GM23338 (cell line): Measurements from ENCODE around the gene RASGRP1. TPM values are rescaled to one million over a fixed set of nuclear protein-coding genes. Genes with fewer than 3 reads are reported as not detected.

Source experiments
- ATAC-seq: fragments of 200-7000 bp; cut with Tn5 transposase; 3 replicates; pipeline ENCODE4 v1.9.1; 2020
- DNase-seq: peaks from one replicate; pipeline ENCODE4 v3.0.0-alpha.2; 2015; ENCODE audit warnings: low spot score
- H2AFZ ChIP-seq: fragments of 200-600 bp; sonication (generic); 2 replicates; pipeline ENCODE4 v1.8.0; 2016; ENCODE audit warnings: antibody characterized with exemption, mild to moderate bottlenecking, moderate library complexity
- H3F3A ChIP-seq: fragments of 200-600 bp; sonication (generic); replicated peaks from 2 replicates; pipeline ENCODE4 v1.8.0; 2017; ENCODE audit warnings: antibody characterized with exemption, mixed run types, low read depth
- H3K27ac ChIP-seq: fragments of 200-600 bp; sonication (generic); 2 replicates; pipeline ENCODE4 v1.6.1; 2016; ENCODE audit warnings: low read depth
- H3K27me3 ChIP-seq: fragments of 200-600 bp; sonication (generic); 2 replicates; pipeline ENCODE4 v1.8.0; 2016; ENCODE audit warnings: mild to moderate bottlenecking, mixed run types, moderate library complexity; ENCODE audit not compliant: insufficient read depth
- H3K36me3 ChIP-seq: fragments of 200-600 bp; sonication (generic); 2 replicates; pipeline ENCODE4 v1.8.0; 2016; ENCODE audit warnings: mild to moderate bottlenecking; ENCODE audit not compliant: insufficient read depth
- H3K4me1 ChIP-seq: fragments of 200-600 bp; sonication (generic); 2 replicates; pipeline ENCODE4 v1.8.0; 2016; ENCODE audit warnings: mild to moderate bottlenecking, moderate library complexity; ENCODE audit not compliant: insufficient read depth
- H3K4me2 ChIP-seq: fragments of 200-600 bp; sonication (generic); 2 replicates; pipeline ENCODE4 v1.7.1; 2017; ENCODE audit warnings: mixed run types
- H3K4me3 ChIP-seq: fragments of 200-600 bp; sonication (generic); 2 replicates; pipeline ENCODE4 v1.6.1; 2016; ENCODE audit warnings: mixed run types
- H3K79me2 ChIP-seq: fragments of 200-600 bp; sonication (generic); replicated peaks from 2 replicates; pipeline ENCODE4 v1.8.0; 2017; ENCODE audit warnings: mild to moderate bottlenecking; ENCODE audit not compliant: insufficient read depth
- H3K9me2 ChIP-seq: fragments of 200-600 bp; sonication (generic); 2 replicates; pipeline ENCODE4 v1.8.0; 2017; ENCODE audit not compliant: insufficient read depth
- H4K20me1 ChIP-seq: fragments of 200-600 bp; sonication (generic); replicated peaks from 2 replicates; pipeline ENCODE4 v1.8.0; 2017; ENCODE audit warnings: mild to moderate bottlenecking; ENCODE audit not compliant: insufficient read depth
- H3K27ac Mint-ChIP-seq: 2 replicates; pipeline ENCODE4 v1.8.0; 2020; ENCODE audit warnings: inconsistent platforms, mild to moderate bottlenecking, moderate library complexity, mixed read lengths
- H3K27me3 Mint-ChIP-seq: 3 replicates; pipeline ENCODE4 v1.8.0; 2022; ENCODE audit warnings: low read depth, mild to moderate bottlenecking, moderate library complexity, mixed read lengths, inconsistent platforms; ENCODE audit not compliant: insufficient read depth, poor library complexity
- H3K36me3 Mint-ChIP-seq: 3 replicates; pipeline ENCODE4 v1.8.0; 2021; ENCODE audit warnings: low read depth, mild to moderate bottlenecking, inconsistent platforms, moderate library complexity, mixed read lengths
- H3K4me1 Mint-ChIP-seq: 3 replicates; pipeline ENCODE4 v1.8.0; 2020; ENCODE audit warnings: mild to moderate bottlenecking, inconsistent platforms, mixed read lengths
- H3K4me3 Mint-ChIP-seq: 3 replicates; pipeline ENCODE4 v1.8.0; 2021; ENCODE audit warnings: moderate library complexity, mild to moderate bottlenecking, inconsistent platforms, mixed read lengths
- H3K9me3 Mint-ChIP-seq: 3 replicates; pipeline ENCODE4 v1.8.0; 2020; ENCODE audit warnings: moderate library complexity, mild to moderate bottlenecking, inconsistent platforms, mixed read lengths
- CREB1 ChIP-seq: fragments of 250-450 bp; sonication (Bioruptor Pico); IDR thresholded peaks from 2 replicates; pipeline ENCODE4 v1.5.0; 2020; ENCODE audit warnings: low read depth, mild to moderate bottlenecking, moderate library complexity
- EZH2phosphoT487 ChIP-seq: fragments of 200-600 bp; sonication (generic); IDR thresholded peaks from one replicate; pipeline ENCODE4 v1.8.1; 2018; ENCODE audit warnings: antibody characterized with exemption; ENCODE audit not compliant: unreplicated experiment
- POLR2AphosphoS5 ChIP-seq: IDR thresholded peaks from 2 replicates; pipeline ENCODE4 v1.6.1; 2016; ENCODE audit warnings: antibody characterized with exemption, low read depth
- STAT1 ChIP-seq: IDR thresholded peaks from one replicate; pipeline ENCODE4 v1.6.1; 2016; ENCODE audit warnings: antibody characterized with exemption; ENCODE audit not compliant: unreplicated experiment
- ZNF331 ChIP-seq: fragments of 250-450 bp; sonication (Bioruptor Pico); IDR thresholded peaks from 2 replicates; pipeline ENCODE4 v1.5.0; 2020; ENCODE audit warnings: low read depth, mild to moderate bottlenecking, moderate library complexity
- polyA plus RNA-seq: library from polyadenylated mRNA; unstranded; fragments of >200 nt; fragmentation: Nextera tagmentation; extraction: Ambion mirVana; gene quantifications from 2 replicates; pipeline ENCODE4 v1.2.1, GENCODE V29; 2016
- total RNA-seq: library from RNA; depleted of rRNA; stranded (reverse); fragments of >200 nt; shearing (Covaris generic); gene quantifications from 2 replicates; pipeline ENCODE4 v1.2.3, GENCODE V29; 2014
- TF ChIP-seq, protein P1 (sequence below): IDR thresholded peaks from one replicate; pipeline ENCODE4 v1.6.1; 2018; ENCODE audit warnings: antibody characterized with exemption; ENCODE audit not compliant: unreplicated experiment
- TF ChIP-seq, protein P2 (sequence below), 2 experiments: fragments of 200-600 bp in 1 of 2; sonication (generic) in 1 of 2; conservative IDR thresholded peaks; 2 replicates each; pipeline versions ENCODE4 v1.5.1 to v1.6.1; 2016 to 2017; ENCODE audit warnings: antibody characterized with exemption in 2 of 2, low read depth in 2 of 2, mild to moderate bottlenecking in 2 of 2, moderate library complexity in 1 of 2
- TF ChIP-seq, protein P3 (sequence below): fragments of 250-450 bp; sonication (Bioruptor Pico); IDR thresholded peaks from 2 replicates; pipeline ENCODE4 v1.5.0; 2020; ENCODE audit warnings: mild to moderate bottlenecking, moderate library complexity

The RASGRP1 gene
- total and polyA plus RNA-seq, 2 experiments from 2014 or later, result 1.1 to 1.2 TPM

DNA sequence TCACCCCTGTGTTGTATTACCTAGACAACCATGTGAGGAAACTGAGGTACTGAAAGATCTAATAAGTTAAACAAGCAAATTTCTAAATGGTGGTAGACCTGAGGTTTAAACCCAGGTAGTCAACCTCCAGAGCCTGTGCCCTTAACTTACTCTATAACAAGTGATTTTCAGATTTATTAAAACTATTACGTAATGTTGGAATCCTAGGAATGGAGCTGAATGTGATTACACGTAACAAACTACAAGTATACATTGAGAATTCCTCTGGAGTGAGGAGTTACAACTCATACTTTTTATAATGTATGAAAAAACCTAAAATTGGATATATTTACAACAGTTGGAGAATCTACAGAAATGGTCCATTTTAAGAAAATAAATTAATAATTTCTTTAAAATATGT lies 92.6 kb downstream of the RASGRP1 start (continued):
- TF ChIP-seq, protein P1, sequence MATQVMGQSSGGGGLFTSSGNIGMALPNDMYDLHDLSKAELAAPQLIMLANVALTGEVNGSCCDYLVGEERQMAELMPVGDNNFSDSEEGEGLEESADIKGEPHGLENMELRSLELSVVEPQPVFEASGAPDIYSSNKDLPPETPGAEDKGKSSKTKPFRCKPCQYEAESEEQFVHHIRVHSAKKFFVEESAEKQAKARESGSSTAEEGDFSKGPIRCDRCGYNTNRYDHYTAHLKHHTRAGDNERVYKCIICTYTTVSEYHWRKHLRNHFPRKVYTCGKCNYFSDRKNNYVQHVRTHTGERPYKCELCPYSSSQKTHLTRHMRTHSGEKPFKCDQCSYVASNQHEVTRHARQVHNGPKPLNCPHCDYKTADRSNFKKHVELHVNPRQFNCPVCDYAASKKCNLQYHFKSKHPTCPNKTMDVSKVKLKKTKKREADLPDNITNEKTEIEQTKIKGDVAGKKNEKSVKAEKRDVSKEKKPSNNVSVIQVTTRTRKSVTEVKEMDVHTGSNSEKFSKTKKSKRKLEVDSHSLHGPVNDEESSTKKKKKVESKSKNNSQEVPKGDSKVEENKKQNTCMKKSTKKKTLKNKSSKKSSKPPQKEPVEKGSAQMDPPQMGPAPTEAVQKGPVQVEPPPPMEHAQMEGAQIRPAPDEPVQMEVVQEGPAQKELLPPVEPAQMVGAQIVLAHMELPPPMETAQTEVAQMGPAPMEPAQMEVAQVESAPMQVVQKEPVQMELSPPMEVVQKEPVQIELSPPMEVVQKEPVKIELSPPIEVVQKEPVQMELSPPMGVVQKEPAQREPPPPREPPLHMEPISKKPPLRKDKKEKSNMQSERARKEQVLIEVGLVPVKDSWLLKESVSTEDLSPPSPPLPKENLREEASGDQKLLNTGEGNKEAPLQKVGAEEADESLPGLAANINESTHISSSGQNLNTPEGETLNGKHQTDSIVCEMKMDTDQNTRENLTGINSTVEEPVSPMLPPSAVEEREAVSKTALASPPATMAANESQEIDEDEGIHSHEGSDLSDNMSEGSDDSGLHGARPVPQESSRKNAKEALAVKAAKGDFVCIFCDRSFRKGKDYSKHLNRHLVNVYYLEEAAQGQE, result no peak
- no peak for TF ChIP-seq STAT1
- TF ChIP-seq ZNF331 (CRISPR knock-in tag), result no peak

DNA sequence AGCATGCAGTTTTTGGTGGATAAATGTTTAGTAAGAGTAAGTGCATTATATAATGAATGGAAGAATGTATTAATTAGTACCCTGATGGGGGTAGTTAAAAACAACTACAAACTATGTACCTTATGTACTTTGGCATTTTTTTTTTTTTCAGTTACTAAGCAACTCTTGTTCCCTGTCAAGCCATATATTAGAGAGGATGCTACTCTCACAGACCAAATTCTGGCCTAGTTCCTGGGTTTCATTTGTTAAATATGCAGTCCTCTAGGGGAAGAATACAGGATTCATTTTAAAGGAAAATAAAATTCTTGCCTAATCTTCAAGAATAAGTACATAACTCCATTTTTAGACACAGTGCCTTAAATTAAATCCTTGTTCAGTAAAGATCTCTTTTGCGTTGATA lies 93.8 kb downstream of the RASGRP1 start:
- Histone ChIP-seq H3K79me2 (0 out of 2 replicates have a peak, but pooled peaks cover 3% of the 10 kb centered on the region), H2AFZ (no peak overlapping the region), H3K27me3 (no peaks in the 10 kb centered on the region), H3K36me3 (no peaks in the 10 kb centered on the region; the same call in 1 of the 2 replicates), H3F3A (no peaks in the 10 kb centered on the region), H4K20me1 (no peaks in the 10 kb centered on the region), H3K9me2 (no peaks in the 10 kb centered on the region), H3K4me3 (no peak overlapping the region), H3K4me2 (no peak overlapping the region), H3K4me1 (no peaks in the 10 kb centered on the region), H3K27ac (no peak overlapping the region)
- peaks cover 1% of the 10 kb centered on the region for H3K27me3 Mint-ChIP-seq
- no peaks in the 10 kb centered on the region for H3K4me1 Mint-ChIP-seq
- no peak overlapping the region for H3K4me3 Mint-ChIP-seq
- peaks cover 18% of the 10 kb centered on the region for H3K36me3 Mint-ChIP-seq
- DNase-seq, result no peak
- ATAC-seq, result no peak
- H3K9me3 Mint-ChIP-seq, result no peaks in the 10 kb centered on the region
- no peak overlapping the region for H3K27ac Mint-ChIP-seq
- TF ChIP-seq ZNF331 (CRISPR knock-in tag) (no peak), POLR2AphosphoS5 (no peak), EZH2phosphoT487 (no peak), CREB1 (CRISPR knock-in tag) (no peak)
- TF ChIP-seq, protein P2, sequence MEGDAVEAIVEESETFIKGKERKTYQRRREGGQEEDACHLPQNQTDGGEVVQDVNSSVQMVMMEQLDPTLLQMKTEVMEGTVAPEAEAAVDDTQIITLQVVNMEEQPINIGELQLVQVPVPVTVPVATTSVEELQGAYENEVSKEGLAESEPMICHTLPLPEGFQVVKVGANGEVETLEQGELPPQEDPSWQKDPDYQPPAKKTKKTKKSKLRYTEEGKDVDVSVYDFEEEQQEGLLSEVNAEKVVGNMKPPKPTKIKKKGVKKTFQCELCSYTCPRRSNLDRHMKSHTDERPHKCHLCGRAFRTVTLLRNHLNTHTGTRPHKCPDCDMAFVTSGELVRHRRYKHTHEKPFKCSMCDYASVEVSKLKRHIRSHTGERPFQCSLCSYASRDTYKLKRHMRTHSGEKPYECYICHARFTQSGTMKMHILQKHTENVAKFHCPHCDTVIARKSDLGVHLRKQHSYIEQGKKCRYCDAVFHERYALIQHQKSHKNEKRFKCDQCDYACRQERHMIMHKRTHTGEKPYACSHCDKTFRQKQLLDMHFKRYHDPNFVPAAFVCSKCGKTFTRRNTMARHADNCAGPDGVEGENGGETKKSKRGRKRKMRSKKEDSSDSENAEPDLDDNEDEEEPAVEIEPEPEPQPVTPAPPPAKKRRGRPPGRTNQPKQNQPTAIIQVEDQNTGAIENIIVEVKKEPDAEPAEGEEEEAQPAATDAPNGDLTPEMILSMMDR (conservative IDR thresholded peaks at IDR 0.05; ENCODE audit: low read depth in 2 of 2), result no peak
- TF ChIP-seq, protein P3, sequence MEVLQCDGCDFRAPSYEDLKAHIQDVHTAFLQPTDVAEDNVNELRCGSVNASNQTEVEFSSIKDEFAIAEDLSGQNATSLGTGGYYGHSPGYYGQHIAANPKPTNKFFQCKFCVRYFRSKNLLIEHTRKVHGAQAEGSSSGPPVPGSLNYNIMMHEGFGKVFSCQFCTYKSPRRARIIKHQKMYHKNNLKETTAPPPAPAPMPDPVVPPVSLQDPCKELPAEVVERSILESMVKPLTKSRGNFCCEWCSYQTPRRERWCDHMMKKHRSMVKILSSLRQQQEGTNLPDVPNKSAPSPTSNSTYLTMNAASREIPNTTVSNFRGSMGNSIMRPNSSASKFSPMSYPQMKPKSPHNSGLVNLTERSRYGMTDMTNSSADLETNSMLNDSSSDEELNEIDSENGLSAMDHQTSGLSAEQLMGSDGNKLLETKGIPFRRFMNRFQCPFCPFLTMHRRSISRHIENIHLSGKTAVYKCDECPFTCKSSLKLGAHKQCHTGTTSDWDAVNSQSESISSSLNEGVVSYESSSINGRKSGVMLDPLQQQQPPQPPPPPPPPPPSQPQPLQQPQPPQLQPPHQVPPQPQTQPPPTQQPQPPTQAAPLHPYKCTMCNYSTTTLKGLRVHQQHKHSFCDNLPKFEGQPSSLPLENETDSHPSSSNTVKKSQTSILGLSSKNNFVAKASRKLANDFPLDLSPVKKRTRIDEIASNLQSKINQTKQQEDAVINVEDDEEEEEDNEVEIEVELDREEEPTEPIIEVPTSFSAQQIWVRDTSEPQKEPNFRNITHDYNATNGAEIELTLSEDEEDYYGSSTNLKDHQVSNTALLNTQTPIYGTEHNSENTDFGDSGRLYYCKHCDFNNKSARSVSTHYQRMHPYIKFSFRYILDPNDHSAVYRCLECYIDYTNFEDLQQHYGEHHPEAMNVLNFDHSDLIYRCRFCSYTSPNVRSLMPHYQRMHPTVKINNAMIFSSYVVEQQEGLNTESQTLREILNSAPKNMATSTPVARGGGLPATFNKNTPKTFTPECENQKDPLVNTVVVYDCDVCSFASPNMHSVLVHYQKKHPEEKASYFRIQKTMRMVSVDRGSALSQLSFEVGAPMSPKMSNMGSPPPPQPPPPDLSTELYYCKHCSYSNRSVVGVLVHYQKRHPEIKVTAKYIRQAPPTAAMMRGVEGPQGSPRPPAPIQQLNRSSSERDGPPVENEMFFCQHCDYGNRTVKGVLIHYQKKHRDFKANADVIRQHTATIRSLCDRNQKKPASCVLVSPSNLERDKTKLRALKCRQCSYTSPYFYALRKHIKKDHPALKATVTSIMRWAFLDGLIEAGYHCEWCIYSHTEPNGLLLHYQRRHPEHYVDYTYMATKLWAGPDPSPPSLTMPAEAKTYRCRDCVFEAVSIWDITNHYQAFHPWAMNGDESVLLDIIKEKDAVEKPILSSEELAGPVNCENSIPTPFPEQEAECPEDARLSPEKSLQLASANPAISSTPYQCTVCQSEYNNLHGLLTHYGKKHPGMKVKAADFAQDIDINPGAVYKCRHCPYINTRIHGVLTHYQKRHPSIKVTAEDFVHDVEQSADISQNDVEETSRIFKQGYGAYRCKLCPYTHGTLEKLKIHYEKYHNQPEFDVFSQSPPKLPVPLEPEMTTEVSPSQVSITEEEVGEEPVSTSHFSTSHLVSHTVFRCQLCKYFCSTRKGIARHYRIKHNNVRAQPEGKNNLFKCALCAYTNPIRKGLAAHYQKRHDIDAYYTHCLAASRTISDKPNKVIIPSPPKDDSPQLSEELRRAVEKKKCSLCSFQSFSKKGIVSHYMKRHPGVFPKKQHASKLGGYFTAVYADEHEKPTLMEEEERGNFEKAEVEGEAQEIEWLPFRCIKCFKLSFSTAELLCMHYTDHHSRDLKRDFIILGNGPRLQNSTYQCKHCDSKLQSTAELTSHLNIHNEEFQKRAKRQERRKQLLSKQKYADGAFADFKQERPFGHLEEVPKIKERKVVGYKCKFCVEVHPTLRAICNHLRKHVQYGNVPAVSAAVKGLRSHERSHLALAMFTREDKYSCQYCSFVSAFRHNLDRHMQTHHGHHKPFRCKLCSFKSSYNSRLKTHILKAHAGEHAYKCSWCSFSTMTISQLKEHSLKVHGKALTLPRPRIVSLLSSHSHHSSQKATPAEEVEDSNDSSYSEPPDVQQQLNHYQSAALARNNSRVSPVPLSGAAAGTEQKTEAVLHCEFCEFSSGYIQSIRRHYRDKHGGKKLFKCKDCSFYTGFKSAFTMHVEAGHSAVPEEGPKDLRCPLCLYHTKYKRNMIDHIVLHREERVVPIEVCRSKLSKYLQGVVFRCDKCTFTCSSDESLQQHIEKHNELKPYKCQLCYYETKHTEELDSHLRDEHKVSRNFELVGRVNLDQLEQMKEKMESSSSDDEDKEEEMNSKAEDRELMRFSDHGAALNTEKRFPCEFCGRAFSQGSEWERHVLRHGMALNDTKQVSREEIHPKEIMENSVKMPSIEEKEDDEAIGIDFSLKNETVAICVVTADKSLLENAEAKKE, result no peak
- TF ChIP-seq, protein P1, result no peak
